Choroid plexus epithelial cell (primary cell): ENCODE data around the gene PSMC4.

Experiments
- DNase-seq: peaks from one replicate; pipeline ENCODE4 v3.0.0-alpha.2; 2010; ENCODE audit warnings: low read depth
- H3K4me3 ChIP-seq: 2 replicates; pipeline ENCODE4 v1.5.1; 2011; ENCODE audit warnings: low read depth, mild to moderate bottlenecking, control low read depth, low read length, moderate library complexity
- TF ChIP-seq, protein P1 (sequence below): conservative IDR thresholded peaks from 2 replicates; pipeline ENCODE4 v1.5.1; 2011; ENCODE audit warnings: low read depth, mild to moderate bottlenecking, control low read depth, inconsistent platforms, low read length, moderate library complexity

PSMC4 gene

DNA sequence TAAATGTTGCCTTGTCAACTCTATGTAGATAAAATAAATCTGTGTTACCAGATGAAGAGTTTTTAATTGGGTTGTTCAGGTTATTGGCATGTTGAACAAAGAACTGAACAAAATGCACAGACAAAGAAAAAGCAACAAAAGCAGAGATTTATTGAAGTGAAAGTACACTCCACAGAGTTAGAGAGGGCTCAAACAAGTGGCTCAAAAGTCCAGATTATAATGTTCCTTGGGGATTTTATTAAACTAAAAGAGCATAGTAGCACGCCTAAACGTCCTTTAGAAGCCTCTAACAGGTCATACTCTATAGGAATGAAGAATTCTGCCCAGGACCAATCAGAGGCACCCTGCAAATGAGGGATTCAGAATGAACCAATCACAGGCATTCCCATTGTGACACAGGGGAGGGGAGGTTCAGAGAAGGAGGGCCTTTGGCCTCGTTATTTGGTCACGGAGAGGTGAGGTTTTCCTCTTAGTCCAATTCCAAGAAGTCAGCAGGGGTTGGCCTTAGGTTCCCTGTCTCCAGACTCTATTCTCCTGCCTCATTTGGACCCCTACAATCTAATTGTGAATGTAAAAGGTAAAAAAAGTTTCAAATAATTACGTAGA lies 12.8 kb downstream of the PSMC4 start:
- TF ChIP-seq, protein P1, sequence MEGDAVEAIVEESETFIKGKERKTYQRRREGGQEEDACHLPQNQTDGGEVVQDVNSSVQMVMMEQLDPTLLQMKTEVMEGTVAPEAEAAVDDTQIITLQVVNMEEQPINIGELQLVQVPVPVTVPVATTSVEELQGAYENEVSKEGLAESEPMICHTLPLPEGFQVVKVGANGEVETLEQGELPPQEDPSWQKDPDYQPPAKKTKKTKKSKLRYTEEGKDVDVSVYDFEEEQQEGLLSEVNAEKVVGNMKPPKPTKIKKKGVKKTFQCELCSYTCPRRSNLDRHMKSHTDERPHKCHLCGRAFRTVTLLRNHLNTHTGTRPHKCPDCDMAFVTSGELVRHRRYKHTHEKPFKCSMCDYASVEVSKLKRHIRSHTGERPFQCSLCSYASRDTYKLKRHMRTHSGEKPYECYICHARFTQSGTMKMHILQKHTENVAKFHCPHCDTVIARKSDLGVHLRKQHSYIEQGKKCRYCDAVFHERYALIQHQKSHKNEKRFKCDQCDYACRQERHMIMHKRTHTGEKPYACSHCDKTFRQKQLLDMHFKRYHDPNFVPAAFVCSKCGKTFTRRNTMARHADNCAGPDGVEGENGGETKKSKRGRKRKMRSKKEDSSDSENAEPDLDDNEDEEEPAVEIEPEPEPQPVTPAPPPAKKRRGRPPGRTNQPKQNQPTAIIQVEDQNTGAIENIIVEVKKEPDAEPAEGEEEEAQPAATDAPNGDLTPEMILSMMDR = no peak
- no peak for DNase-seq
- no peak overlapping the region for H3K4me3 ChIP-seq

DNA sequence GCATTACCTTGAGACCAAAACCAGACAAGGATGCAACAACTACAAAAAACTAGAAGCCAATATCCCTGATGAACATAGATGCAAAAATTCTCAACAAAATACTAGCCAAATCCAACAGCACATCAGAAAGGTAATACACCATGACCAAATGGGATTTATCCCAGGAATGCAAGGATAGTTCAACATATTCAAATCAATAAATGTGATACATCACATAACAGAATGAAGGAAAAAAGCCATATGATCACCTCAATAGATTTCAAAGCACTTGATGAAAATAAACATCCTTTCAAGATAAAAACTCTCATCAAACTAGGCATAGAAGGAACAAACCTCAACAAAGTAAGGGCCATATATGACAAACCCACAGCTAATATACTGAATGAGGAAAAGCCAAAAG lies 15.7 kb downstream of the PSMC4 start:
- H3K4me3 ChIP-seq = no peak overlapping the region
- TF ChIP-seq, protein P1 = no peak
- DNase-seq = no peak

DNA sequence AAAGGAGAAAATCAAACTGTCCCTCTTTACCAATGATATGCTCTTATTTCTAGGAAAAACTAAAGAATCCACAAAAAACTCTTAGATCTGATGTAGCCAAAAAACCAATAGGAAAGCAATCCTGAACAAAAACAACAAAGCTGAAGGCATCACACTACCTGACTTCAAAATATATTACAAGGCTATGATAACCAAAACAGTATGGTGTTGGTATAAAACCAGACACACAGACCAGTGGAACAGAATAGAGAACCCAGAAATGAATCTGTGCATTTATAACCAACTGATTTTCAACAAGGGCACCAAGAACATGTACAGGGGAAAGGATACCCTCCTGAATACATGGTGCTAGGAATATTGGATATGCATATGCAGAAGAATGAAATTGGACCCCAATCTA lies 16.2 kb downstream of the PSMC4 start:
- TF ChIP-seq, protein P1 = no peak
- no peak for DNase-seq
- no peak overlapping the region for H3K4me3 ChIP-seq

DNA sequence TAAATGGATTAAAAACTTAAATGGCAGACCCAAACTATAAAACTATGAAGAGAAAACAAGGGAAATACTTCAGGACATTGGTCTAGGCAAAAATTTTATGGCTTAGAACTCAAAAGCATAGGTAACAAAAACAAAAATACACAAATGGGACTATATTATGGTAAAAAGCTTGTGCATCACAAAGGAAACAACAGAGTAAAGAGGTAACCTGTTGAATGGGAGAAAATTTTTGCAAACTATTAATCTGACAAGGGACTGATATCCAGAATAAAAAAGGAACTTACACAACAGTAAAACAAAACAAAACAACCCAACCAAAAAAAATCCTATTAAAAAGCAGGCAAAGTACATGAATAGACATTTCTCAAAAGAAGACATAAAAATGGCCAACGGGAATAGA lies 16.6 kb downstream of the PSMC4 start:
- H3K4me3 ChIP-seq = no peak overlapping the region
- no peak for DNase-seq
- TF ChIP-seq, protein P1 = no peak

DNA sequence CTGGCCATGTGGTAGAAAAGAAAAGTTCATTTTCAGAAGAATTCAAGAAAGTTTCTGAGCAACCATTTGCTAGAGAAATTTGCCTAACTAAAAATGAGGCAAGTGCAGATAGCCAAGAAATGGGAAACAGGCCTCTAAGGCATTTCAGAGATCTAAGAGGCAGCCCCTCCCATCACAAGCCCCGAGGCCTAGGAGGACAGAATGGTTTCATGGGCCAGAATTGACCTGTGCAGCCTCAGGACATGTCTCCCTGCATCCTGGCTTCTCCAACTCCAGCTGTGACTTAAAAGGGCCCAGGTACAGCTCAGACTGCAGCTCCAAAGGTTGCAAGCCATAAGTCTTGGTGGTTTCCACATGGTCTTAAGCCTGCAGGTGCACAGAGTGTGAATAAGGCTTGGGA lies 22.6 kb downstream of the PSMC4 start:
- H3K4me3 ChIP-seq = no peak overlapping the region
- DNase-seq = no peak
- TF ChIP-seq, protein P1 = no peak

DNA sequence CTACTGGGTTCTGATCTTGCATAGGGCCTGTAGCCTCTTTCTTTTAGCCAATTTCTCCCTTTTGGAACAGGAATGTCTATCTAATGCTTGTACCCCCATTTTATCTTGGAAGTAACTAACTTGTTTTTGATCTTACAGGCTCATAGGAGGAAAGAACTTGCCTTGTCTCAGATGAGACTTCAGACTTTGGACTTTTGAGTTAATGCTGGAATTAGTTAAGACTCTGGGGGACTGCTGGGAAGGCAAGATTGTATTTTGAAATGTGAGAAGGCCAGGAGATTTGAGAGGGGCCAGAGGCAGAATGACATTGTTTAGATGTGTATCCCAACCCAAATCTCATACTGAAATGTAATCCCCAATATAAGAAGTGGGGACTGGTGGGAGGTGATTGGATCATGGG lies 23.4 kb downstream of the PSMC4 start:
- TF ChIP-seq, protein P1 = no peak
- no peak for DNase-seq
- no peak overlapping the region for H3K4me3 ChIP-seq

DNA sequence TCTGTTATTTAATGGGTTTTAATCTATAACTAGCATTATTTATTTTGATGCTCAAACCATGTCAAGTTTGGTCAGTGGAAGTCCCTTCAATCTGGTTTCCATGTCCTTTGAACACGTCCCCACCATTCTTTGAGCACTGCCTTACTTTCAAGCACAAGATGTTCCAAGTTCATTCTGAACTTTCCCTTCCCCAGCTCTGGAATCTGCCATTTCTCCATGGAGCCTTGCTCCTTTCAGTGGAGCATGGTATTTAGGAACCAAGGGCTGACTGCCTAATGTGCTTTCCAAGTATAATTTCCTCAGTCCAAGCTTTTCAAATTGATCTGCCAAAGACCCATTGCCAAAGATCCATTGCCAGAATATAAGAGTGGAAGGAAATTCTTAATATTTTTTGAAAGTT lies 24.8 kb downstream of the PSMC4 start:
- no peak for DNase-seq
- no peak overlapping the region for H3K4me3 ChIP-seq
- TF ChIP-seq, protein P1 = no peak
